ACC112 (cell line): ENCODE data around the gene GRIK4.

Experiments
- H2AFZ ChIP-seq: fragments of 200-600 bp; sonication (generic); one replicate; pipeline ENCODE4 v1.6.0; 2017; ENCODE audit warnings: antibody characterized with exemption, low read length; ENCODE audit not compliant: unreplicated experiment
- H3K27ac ChIP-seq: fragments of 200-600 bp; sonication (generic); 2 replicates; pipeline ENCODE4 v1.5.1; 2014; ENCODE audit warnings: low read depth, mild to moderate bottlenecking, antibody characterized with exemption, low read length, moderate library complexity
- H3K27me3 ChIP-seq: fragments of 200-600 bp; sonication (generic); 2 replicates; pipeline ENCODE4 v1.6.1; 2014; ENCODE audit warnings: mild to moderate bottlenecking, antibody characterized with exemption, low read length, moderate library complexity, mixed read lengths; ENCODE audit not compliant: insufficient read depth
- H3K36me3 ChIP-seq: fragments of 200-600 bp; sonication (generic); 2 replicates; pipeline ENCODE4 v1.6.1; 2016; ENCODE audit warnings: mild to moderate bottlenecking, antibody characterized with exemption, low read length, moderate library complexity, mixed read lengths; ENCODE audit not compliant: insufficient read depth
- H3K4me1 ChIP-seq: fragments of 200-600 bp; sonication (generic); one replicate; pipeline ENCODE4 v1.6.1; 2016; ENCODE audit warnings: low read length, mixed read lengths; ENCODE audit not compliant: insufficient read depth, unreplicated experiment, control insufficient read depth
- H3K4me3 ChIP-seq: fragments of 200-600 bp; sonication (generic); 2 replicates; pipeline ENCODE4 v1.5.1; 2014; ENCODE audit warnings: mild to moderate bottlenecking, low read depth, low read length
- H3K79me2 ChIP-seq: fragments of 200-600 bp; sonication (generic); one replicate; pipeline ENCODE4 v1.6.0; 2016; ENCODE audit warnings: low read length; ENCODE audit not compliant: control insufficient read depth, unreplicated experiment, insufficient read depth

Gene GRIK4

DNA sequence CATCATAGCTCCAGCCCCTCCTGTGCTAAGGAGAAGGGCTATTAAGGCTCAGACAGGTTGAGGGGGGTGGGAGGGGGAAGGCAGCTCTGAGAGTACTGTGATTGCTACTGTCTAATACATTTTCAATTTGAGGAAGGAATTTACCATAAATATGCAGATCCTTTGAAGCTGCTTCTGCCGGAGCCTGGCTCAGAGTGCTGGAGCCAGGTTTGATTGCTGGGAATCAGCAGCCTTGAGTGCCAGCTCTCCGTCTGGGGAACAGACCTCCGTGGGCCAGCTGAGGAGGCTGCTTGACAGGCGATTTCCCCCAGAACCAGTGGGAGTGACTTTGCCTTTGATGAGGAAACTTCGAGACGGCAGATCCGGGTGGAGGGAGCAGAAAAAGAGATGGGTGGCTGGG is 370.6 kb downstream of the GRIK4 start:
- H3K36me3 ChIP-seq: no peaks in the 10 kb centered on the region
- H3K27me3 ChIP-seq: peaks cover 44% of the 10 kb centered on the region
- H3K79me2 ChIP-seq: no peaks in the 10 kb centered on the region
- H3K4me3 ChIP-seq: no peak overlapping the region
- no peak overlapping the region for H2AFZ ChIP-seq
- H3K4me1 ChIP-seq: no peaks in the 10 kb centered on the region
- no peak overlapping the region for H3K27ac ChIP-seq

DNA sequence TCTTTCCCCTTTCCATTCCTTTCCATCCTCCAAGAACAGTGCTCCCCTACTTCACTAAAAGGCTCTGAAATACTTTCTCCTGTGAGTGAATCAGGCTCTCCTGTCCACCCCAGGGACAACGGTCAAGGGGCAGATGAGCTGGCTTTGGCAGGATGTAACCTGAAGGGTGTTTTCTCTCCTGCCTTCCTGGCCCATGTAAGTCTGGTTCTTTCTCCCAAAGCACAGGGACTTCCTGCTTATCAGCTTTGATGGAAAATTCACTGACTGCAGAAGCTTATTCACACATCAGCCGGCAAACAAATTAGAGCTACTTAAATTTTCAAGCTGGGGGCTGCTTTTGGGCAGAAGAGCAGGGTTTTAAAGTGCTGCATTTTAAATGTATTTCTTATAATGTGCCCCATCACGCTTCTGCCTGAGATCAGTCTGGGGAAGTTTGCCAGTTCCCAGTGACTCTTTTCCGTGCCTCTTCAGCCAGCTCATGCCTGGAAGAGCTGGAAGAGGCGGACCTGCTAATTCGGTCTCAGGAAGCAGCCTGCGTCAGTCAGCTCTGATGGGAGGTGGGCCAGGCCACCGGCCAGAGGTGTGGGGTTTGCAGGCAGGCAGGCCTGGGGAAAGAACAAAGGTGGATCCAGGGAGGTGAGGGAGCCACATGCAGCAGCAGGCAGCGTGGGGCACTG is 372.0 kb downstream of the GRIK4 start:
- no peaks in the 10 kb centered on the region for H3K79me2 ChIP-seq
- no peak overlapping the region for H2AFZ ChIP-seq
- peaks cover 43% of the 10 kb centered on the region for H3K27me3 ChIP-seq
- H3K4me3 ChIP-seq: no peak overlapping the region
- no peaks in the 10 kb centered on the region for H3K4me1 ChIP-seq
- H3K36me3 ChIP-seq: no peaks in the 10 kb centered on the region
- no peak overlapping the region for H3K27ac ChIP-seq

DNA sequence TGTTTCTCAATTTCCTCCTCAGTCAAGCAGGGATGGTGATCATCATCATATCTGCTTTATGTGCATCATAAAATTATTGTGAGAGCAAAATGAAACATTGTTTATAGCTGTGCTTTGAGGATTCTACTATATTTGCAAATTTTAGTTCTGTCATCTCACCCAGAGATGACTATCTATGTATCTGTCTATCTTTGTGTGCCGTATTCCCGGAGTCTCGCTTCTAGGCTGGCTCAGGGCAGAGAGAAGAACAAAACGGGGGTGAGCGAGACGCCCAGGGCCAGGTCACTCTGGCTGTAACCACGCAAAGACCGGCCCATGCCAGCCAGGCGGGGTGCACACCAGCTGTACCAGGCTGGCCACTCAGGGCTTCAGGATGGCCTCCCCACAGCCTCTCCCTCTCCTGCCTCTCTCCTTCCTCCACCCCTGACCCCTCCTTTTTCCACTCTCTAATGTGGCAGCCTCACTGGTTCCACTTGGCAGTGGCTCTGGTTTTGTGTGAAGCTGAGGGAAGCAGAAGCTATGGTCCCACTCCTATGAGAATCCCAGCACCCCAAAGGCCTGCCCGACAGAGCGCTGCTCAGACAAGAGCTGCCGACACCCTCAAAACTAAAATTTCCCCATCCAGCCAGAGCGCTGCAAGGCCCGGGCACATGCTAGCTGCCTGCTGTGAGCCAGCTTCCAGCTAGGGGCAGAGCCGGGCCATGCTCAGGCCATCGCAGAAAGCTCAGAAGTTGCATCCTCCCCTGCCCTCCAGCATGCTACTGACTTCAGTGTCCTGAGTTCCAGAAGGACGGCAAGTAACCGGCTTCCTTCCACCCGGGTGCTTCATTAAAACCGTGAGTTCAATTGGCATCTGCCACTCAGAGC is 372.8 kb downstream of the GRIK4 start:
- Histone ChIP-seq H3K27me3 (peaks cover 37% of the 10 kb centered on the region), H3K4me3 (no peak overlapping the region), H2AFZ (no peak overlapping the region), H3K27ac (no peak overlapping the region), H3K36me3 (no peaks in the 10 kb centered on the region), H3K4me1 (no peaks in the 10 kb centered on the region), H3K79me2 (no peaks in the 10 kb centered on the region)

DNA sequence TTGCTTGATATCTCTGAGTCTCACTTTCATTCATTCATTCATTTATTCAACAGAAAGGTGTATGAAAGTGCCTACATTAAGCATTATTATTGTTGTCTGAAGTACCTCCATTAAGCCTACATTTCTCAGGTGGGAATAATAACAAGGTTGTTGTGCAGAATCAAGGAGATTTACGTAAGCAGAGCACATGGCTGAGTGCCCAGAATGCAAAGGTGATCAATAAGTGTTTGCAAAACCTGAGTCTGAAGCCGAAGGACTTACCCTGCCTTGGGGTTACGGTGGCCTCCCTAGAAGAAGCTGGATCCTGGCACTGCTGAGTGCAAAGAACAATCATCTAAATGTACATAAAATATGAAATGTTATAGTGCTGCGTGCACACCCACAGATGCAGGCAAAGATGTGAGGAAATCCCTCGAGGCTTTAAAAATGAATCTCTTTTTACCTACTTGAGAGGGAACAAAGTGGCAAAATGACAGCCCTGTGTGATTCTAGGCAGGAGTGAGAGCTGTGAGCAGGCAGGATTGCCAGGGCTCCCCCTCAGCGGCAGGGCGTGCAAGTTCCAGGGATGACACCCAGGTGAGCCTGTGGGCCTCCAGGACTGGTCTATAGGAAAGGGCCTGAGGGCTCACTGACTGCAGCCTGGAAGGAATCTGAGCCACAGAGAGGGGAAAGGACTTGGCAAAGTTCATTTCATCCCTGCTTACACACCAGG is 379.2 kb downstream of the GRIK4 start:
- H3K36me3 ChIP-seq: no peaks in the 10 kb centered on the region
- no peaks in the 10 kb centered on the region for H3K4me1 ChIP-seq
- no peaks in the 10 kb centered on the region for H3K79me2 ChIP-seq
- no peak overlapping the region for H3K27ac ChIP-seq
- H3K27me3 ChIP-seq: peaks cover 52% of the 10 kb centered on the region
- H3K4me3 ChIP-seq: no peak overlapping the region
- H2AFZ ChIP-seq: no peak overlapping the region

DNA sequence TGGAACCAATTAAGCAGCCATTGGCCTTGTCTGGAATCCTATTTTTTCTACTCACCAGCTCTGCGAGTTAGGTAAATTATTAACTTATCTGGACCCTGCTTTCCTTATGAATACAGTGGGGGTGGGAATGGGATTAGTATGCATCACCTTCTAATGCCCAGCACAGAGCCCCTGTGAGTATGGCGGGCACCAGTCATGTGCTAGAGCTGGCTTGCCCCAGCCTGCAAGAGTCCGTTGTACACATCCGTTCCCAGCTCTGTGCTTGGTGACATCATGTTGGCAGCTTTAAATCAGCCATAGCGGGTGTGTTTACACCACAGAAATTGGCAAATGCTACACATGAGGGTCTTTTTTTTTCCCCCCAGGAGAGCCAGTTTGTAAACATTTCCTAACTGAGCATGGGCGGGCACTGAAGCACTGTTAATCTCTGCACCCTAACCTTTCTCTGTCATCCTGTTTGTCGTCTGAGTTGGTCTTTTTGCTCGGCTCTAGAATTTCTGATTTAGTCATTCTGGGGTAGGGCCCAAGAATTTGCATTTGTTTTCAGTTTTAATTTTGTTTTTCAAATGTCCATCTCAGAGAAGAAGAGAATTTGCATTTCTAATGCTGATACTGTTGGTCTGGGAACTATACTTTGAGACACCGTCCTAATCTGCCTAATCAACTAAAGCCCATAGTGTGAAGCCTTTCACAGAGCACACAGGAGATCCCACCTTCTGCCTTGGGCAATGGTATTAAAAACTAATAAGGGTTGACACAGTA is 382.1 kb downstream of the GRIK4 start:
- H3K27ac ChIP-seq: no peak overlapping the region
- no peaks in the 10 kb centered on the region for H3K36me3 ChIP-seq
- H3K27me3 ChIP-seq: peaks cover 53% of the 10 kb centered on the region
- no peaks in the 10 kb centered on the region for H3K4me1 ChIP-seq
- no peak overlapping the region for H2AFZ ChIP-seq
- H3K79me2 ChIP-seq: no peaks in the 10 kb centered on the region
- H3K4me3 ChIP-seq: no peak overlapping the region

DNA sequence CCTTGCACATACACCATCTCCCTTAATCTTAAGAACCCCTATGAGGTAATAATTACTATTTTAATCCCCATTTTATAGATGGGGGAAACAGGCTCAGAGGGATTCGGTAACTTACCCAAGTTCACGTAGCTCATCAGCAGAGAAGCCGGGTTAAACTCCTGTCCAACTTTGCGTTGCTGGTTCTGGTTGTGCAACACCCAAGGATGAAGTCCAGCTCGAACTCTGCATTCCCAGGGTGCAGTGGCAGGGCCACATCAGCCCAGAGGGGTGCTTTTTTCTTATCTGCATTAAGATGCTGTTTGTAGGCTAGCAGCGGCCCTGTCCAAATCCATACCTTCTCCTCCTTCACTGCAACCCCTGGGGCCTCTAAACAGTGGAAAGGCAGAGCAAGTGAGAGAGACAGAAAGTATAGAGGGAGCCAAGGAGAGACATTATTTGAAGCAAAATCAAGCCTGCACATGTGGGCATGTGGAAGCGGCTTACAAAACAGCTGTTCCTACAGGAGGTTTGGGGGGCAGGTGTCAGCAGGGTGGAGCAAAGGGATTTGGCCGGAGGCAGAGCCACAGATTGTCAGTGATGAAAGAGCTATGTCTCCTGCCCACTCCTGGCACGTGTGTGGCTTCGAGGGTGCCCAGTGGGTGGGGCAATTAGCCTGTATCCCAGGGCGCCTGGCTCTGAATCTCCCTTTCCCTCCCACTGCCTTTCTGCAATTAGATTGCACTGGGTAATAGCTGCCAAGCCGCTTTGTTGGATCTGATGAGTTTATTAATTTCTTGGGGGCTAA is 382.8 kb downstream of the GRIK4 start:
- Histone ChIP-seq H3K4me3 (no peak overlapping the region), H3K79me2 (no peaks in the 10 kb centered on the region), H3K4me1 (no peaks in the 10 kb centered on the region), H3K36me3 (no peaks in the 10 kb centered on the region), H3K27ac (no peak overlapping the region), H2AFZ (no peak overlapping the region), H3K27me3 (peaks cover 56% of the 10 kb centered on the region)

DNA sequence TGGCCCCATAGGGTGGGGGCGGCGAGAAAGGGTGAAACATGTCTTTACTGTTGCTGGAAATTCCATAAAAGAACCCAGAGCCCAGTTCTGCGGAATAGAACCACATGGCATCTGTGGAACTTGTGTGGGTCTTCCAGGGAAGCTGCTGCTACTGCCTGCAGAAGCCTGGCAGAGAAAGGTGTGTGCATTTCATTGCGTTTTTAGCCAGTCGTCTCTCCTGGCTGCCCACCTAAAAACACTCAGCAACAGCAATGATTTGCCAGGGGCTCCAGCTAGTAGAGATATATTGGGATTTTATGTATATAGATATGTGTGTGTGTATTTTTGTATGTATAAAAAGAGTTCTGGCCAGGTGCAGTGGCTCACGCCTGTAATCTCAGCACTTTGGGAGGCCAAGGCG is 385.1 kb downstream of the GRIK4 start:
- Histone ChIP-seq H3K27ac (no peak overlapping the region), H3K27me3 (peaks cover 79% of the 10 kb centered on the region), H3K4me1 (no peaks in the 10 kb centered on the region), H3K79me2 (no peaks in the 10 kb centered on the region), H3K36me3 (no peaks in the 10 kb centered on the region), H2AFZ (no peak overlapping the region), H3K4me3 (no peak overlapping the region)

DNA sequence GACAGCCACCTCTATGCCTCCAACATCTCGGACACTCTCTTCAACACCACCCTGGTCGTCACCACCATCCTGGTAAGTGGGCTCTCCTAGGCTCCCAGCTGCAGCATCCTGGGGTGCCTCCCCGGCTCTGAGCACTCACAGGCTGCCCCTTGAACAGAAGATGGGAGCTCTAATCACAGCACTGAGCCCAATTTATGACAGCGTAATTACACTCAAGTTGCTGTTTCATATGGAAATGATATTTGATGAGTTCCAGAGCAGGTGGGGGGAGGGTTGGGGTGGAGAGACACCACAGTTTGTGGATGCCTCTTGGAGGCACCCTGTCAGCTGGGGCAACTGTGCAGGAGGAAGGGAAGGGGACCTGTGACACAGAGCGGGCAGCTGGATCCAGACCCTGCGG is 387.0 kb downstream of the GRIK4 start:
- no peak overlapping the region for H3K4me3 ChIP-seq
- no peaks in the 10 kb centered on the region for H3K79me2 ChIP-seq
- H3K27ac ChIP-seq: no peak overlapping the region
- H3K36me3 ChIP-seq: no peaks in the 10 kb centered on the region
- H2AFZ ChIP-seq: no peak overlapping the region
- H3K4me1 ChIP-seq: no peaks in the 10 kb centered on the region
- peaks cover 81% of the 10 kb centered on the region for H3K27me3 ChIP-seq

DNA sequence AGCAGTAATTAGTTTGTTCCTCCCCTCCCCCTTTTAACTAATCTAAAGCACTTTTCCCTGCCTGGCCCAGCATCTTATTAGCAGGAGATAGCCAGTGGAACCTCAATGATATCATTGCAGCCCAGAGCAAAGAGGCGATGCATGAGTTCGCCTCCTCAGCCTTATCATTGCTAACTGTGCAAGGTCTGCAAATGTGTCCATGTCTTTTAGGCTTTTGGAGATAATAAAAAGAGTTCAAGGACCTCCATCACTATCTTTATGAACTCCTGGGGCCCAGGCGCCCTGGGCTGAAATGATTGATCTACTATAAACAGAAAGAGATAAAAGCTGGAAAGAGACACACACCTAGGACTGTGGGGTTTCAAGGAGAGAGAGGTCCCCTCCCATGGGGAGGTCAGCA is 388.2 kb downstream of the GRIK4 start:
- Histone ChIP-seq H2AFZ (no peak overlapping the region), H3K27me3 (peaks cover 81% of the 10 kb centered on the region), H3K36me3 (no peaks in the 10 kb centered on the region), H3K4me3 (no peak overlapping the region), H3K4me1 (no peaks in the 10 kb centered on the region), H3K27ac (no peak overlapping the region), H3K79me2 (no peaks in the 10 kb centered on the region)

DNA sequence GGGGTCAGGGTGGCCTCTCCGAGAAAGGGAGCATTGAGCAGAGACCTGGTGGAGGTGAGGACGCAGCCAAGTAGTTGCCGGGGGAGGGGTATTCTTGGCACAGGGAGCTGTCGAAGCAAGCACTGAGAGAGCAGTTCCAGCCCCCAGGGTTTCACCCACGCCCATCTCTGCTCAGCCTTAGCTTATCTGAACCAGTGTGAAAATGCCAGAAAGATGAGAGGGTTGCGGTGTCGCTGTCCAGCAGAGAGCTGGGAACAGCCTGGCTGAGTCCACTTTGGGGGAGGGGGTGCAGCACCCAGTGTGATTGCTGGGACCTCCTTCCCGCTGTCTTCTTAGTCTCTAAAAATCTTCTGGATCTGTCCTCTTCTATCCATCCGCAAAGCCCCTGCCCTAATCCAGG is 389.1 kb downstream of the GRIK4 start:
- no peaks in the 10 kb centered on the region for H3K79me2 ChIP-seq
- no peak overlapping the region for H2AFZ ChIP-seq
- H3K27me3 ChIP-seq: peaks cover 77% of the 10 kb centered on the region
- no peaks in the 10 kb centered on the region for H3K36me3 ChIP-seq
- no peak overlapping the region for H3K4me3 ChIP-seq
- H3K27ac ChIP-seq: no peak overlapping the region
- no peaks in the 10 kb centered on the region for H3K4me1 ChIP-seq
